Prostate gland (tissue), 2 donors: ENCODE measurements around the gene FGGY.

Experiments
- CTCF ChIP-seq, 4 experiments: fragments of 200-600 bp in 2 of 4; fragments of 450-650 bp in 2 of 4; sonication (generic) in 2 of 4; IDR thresholded peaks; 1 replicate in 3 of 4; 2 replicates in 1 of 4; pipeline ENCODE4 v1.5.1; 2016 to 2019; ENCODE audit warnings: antibody characterized with exemption in 4 of 4, mild to moderate bottlenecking in 2 of 4, moderate library complexity in 2 of 4
- POLR2A ChIP-seq: fragments of 450-650 bp; IDR thresholded peaks from one replicate; pipeline ENCODE4 v1.6.1; 2016; ENCODE audit warnings: antibody characterized with exemption, mild to moderate bottlenecking

GRCh38 chr1:59516881-59517280 is 220.0 kb downstream of the FGGY start:
- no peak for TF ChIP-seq POLR2A
- TF ChIP-seq CTCF (IDR thresholded peaks at IDR 0.05), result no peak
